HEK293T (cell line): ENCODE measurements around the gene DCST2.
"Not testable (repeated sequence)": the region's sequence is repeated elsewhere in the genome, so short reads cannot be mapped to it uniquely, and the experiment has no call there.

Source experiments
- CTCF ChIA-PET: fragments of 350-600 bp; formaldehyde crosslinking; extraction: SDS; loops from one replicate; lab custom pipeline; 2021; ENCODE audit warnings: antibody characterized with exemption, inconsistent platforms; lab: Yijun Ruan, JAX
- POLR2A ChIA-PET: fragments of 350-600 bp; formaldehyde crosslinking; extraction: SDS; loops from one replicate; lab custom pipeline; 2020; ENCODE audit warnings: antibody characterized with exemption, inconsistent platforms; lab: Yijun Ruan, JAX
- DNase-seq: peaks from one replicate; pipeline ENCODE4 v3.0.0; 2012; ENCODE audit warnings: mixed read lengths; ENCODE audit errors: extremely low spot score
- ARNT ChIP-seq: fragments of 450-650 bp; IDR thresholded peaks from 2 replicates; pipeline ENCODE4 v1.6.1; 2017; ENCODE audit warnings: mild to moderate bottlenecking
- BHLHE40 ChIP-seq: fragments of 450-650 bp; IDR thresholded peaks from 2 replicates; pipeline ENCODE4 v1.6.1; 2016; ENCODE audit warnings: mild to moderate bottlenecking, moderate library complexity, borderline replicate concordance
- CTBP1 ChIP-seq: fragments of 450-650 bp; IDR thresholded peaks from 2 replicates; pipeline ENCODE4 v1.6.1; 2016; ENCODE audit warnings: borderline replicate concordance
- ELF4 ChIP-seq: fragments of 450-650 bp; IDR thresholded peaks from 2 replicates; pipeline ENCODE4 v1.6.1; 2017; ENCODE audit warnings: antibody characterized with exemption
- FOXA1 ChIP-seq: fragments of 450-650 bp; IDR thresholded peaks from 2 replicates; pipeline ENCODE4 v1.6.1; 2016; ENCODE audit warnings: mild to moderate bottlenecking
- FOXK2 ChIP-seq: fragments of 450-650 bp; IDR thresholded peaks from 2 replicates; pipeline ENCODE4 v1.6.1; 2016; ENCODE audit warnings: mild to moderate bottlenecking
- FOXM1 ChIP-seq: fragments of 450-650 bp; IDR thresholded peaks from 2 replicates; pipeline ENCODE4 v1.6.1; 2017; ENCODE audit warnings: mild to moderate bottlenecking, borderline replicate concordance
- HDGF ChIP-seq: fragments of 450-650 bp; IDR thresholded peaks from 2 replicates; pipeline ENCODE4 v1.6.1; 2017; ENCODE audit warnings: antibody characterized with exemption, borderline replicate concordance
- L3MBTL2 ChIP-seq: fragments of 450-650 bp; conservative IDR thresholded peaks from 2 replicates; pipeline ENCODE4 v1.6.1; 2016; ENCODE audit warnings: mild to moderate bottlenecking
- LEF1 ChIP-seq: fragments of 450-650 bp; IDR thresholded peaks from 2 replicates; pipeline ENCODE4 v1.6.1; 2017; ENCODE audit warnings: mild to moderate bottlenecking, borderline replicate concordance
- NFRKB ChIP-seq: fragments of 450-650 bp; IDR thresholded peaks from 2 replicates; pipeline ENCODE4 v1.6.1; 2016; ENCODE audit warnings: mild to moderate bottlenecking, moderate library complexity
- SP1 ChIP-seq: fragments of 450-650 bp; IDR thresholded peaks from 2 replicates; pipeline ENCODE4 v1.6.1; 2017
- SUZ12 ChIP-seq: fragments of 450-650 bp; IDR thresholded peaks from 2 replicates; pipeline ENCODE4 v1.6.1; 2016; ENCODE audit warnings: mild to moderate bottlenecking
- TARDBP ChIP-seq: fragments of 450-650 bp; IDR thresholded peaks from 2 replicates; pipeline ENCODE4 v1.6.1; 2016
- ZNF384 ChIP-seq: fragments of 450-650 bp; IDR thresholded peaks from 2 replicates; pipeline ENCODE4 v1.6.1; 2016
- TF ChIP-seq, protein P1 (sequence below): fragments of 450-650 bp; IDR thresholded peaks from 2 replicates; pipeline ENCODE4 v1.6.1; 2016

DCST2 gene

DNA sequence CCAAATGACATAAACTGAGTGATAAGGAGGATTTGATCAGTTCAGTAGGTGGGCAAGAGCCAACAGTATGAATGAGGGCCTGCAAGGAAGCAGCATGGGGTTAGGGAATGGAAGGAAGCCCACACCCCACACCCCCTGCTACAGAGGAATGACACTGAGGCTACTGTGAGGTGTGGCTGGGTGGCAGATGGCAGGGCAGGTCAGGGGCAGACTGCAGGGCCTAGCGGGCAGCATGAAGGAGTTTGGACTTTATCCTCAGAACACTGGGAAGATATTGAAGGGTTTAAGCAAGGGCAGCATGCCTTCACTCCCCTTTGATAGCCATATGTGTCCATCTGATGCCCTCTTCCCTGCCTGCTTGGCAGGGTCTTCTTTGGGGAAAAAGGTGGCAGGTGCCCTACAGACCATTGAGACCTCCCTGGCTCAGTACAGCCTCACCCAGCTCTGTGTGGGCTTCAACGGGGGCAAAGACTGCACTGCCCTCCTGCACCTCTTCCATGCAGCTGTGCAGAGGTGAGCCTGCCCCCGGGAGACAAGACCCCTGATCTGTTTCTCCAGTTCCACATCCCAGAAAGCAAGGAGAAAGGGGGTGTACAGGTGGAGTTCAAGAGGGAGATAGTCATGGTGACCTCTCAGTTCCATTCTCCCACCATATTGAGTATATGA, 44.3 kb downstream of the DCST2 start:
- CTCF ChIA-PET = no interaction called here
- no peak for DNase-seq
- no peak for TF ChIP-seq BHLHE40
- no peak for TF ChIP-seq FOXA1
- no peak for TF ChIP-seq L3MBTL2
- TF ChIP-seq TARDBP = no peak
- TF ChIP-seq FOXK2 = no peak
- TF ChIP-seq, protein P1, sequence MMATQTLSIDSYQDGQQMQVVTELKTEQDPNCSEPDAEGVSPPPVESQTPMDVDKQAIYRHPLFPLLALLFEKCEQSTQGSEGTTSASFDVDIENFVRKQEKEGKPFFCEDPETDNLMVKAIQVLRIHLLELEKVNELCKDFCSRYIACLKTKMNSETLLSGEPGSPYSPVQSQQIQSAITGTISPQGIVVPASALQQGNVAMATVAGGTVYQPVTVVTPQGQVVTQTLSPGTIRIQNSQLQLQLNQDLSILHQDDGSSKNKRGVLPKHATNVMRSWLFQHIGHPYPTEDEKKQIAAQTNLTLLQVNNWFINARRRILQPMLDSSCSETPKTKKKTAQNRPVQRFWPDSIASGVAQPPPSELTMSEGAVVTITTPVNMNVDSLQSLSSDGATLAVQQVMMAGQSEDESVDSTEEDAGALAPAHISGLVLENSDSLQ = no peak
- no peak for TF ChIP-seq NFRKB
- TF ChIP-seq ELF4 = no peak
- TF ChIP-seq HDGF = no peak
- no peak for TF ChIP-seq CTBP1
- TF ChIP-seq ZNF384 = no peak
- TF ChIP-seq ARNT = no peak
- TF ChIP-seq LEF1 = no peak
- TF ChIP-seq SUZ12 = no peak
- TF ChIP-seq SP1 = no peak
- no peak for TF ChIP-seq FOXM1
- POLR2A ChIA-PET = interaction anchor here (0.9 kb wide), 1 partner anchor 18 kb away, joined by 3 read pairs; the partner anchor contains the start of gene SHC1

DNA sequence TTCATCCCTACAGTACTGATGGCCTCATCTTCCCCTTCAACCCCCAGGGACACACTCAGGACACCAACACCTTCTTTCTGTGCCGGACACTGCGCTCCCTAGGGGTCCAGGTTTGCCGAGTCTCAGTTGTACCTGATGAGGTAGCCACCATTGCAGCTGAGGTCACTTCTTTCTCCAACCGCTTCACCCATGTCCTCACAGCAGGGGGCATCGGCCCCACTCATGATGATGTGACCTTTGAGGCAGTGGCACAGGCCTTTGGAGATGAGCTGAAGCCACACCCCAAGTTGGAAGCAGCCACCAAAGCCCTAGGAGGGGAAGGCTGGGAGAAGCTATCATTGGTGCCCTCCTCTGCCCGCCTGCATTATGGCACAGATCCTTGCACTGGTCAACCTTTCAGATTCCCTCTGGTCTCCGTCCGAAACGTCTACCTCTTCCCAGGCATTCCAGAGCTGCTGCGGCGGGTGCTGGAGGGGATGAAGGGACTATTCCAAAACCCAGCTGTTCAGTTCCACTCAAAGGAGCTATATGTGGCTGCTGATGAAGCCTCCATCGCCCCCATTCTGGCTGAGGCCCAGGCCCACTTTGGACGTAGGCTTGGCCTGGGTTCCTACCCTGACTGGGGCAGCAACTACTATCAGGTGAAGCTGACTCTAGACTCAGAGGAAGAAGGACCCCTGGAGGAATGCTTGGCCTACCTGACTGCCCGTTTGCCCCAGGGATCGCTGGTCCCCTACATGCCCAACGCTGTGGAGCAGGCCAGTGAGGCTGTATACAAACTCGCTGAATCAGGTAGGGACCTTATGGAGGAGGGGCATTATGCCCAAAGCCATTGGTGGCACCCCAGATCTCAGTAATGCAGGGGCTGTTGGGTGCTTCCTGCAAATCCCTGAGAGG, 45.3 kb downstream of the DCST2 start:
- no peak for DNase-seq
- TF ChIP-seq ELF4 (no peak), TARDBP (no peak), FOXK2 (no peak), ZNF384 (no peak), CTBP1 (no peak), FOXM1 (no peak)
- ChIA-PET POLR2A (interaction anchor here (0.8 to 1.9 kb wide), 5 partner anchors 11 to 31 kb away, joined by 3 to 5 read pairs (median 3); partner anchors contain the start of gene SHC1), CTCF (interaction anchor here (1.2 kb wide), 1 partner anchor 73 kb away, joined by 3 read pairs; no protein-coding TSS in a partner anchor)

GRCh38 chr1:154987326-154987725, 46.3 kb downstream of the DCST2 start:
- POLR2A ChIA-PET = interaction anchor here (1.1 to 1.9 kb wide), 2 partner anchors 12 to 30 kb away, joined by 3 to 5 read pairs; no protein-coding TSS in a partner anchor
- CTCF ChIA-PET = no interaction called here
- TF ChIP-seq BHLHE40 = no peak
- TF ChIP-seq LEF1 = no peak
- no peak for DNase-seq

- CTCF ChIA-PET, POLR2A ChIA-PET, DNase-seq: not testable (repeated sequence)
Measured at GRCh38 chr1:154986736-154987135, 46.8 kb downstream of the DCST2 start.

GRCh38 chr1:154983776-154984466, 49.7 kb downstream of the DCST2 start:
- no peak for DNase-seq
- CTCF ChIA-PET = interaction anchor here (0.9 to 2.9 kb wide), 3 partner anchors 11 to 34 kb away, joined by 3 to 26 read pairs (median 7); partner anchors contain the start of gene LENEP
- TF ChIP-seq, protein P1 = no peak
- TF ChIP-seq BHLHE40 (no peak), FOXK2 (no peak), ARNT (no peak), SP1 (no peak), SUZ12 (no peak), ZNF384 (no peak), ELF4 (no peak), L3MBTL2 (no peak), HDGF (no peak), CTBP1 (no peak)
- POLR2A ChIA-PET = interaction anchor here (0.9 to 3.7 kb wide), 14 partner anchors 10 to 92 kb away, joined by 3 to 58 read pairs (median 5); partner anchors contain the start of genes ADAM15, CKS1B, LENEP and PBXIP1

DNA sequence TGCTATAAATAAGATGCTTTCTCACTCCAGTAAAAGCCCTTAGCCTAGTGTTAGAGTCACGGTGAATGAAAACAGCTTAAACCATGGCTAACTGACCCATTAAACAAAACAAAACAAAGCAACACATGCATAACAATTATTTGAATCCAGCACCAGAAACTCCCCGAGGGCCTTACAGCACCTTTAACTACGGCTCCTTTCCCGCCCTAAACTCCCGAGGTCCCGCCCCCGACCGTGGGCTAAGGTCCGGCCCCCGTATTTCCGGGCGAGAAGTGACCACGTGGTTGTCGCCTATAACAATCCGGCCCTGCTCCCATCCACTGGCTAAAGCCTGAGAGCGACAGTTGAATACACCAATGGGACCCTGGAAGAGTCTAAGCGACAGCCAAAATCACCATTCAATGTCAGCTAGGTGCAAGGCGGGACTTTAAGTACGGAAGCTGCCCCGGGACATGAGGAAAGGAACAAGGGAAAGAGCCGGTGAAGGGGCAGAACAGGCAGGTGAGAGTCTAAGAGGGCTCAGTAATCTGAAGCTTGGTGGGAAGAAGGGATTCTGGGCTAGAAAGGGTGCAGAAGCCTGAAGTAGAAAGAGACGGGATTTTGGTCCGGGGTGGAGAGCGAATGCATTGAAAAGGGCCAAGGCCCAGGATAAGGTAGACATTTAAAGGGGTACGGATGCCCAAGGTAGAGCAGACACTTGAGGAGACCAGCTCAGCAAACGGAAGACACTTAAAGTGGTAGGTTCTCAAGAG, 50.5 kb downstream of the DCST2 start, which contains the start of gene FLAD1:
Gene FLAD1 (plus strand): TSS at position 448 of the 752 bp plus-strand sequence. CDS start 351 bp downstream, outside the sequence.
- peak; percentile 99 for DNase-seq
- CTCF ChIA-PET = interaction anchor here (0.9 to 2.9 kb wide), 5 partner anchors 12 to 39 kb away, joined by 3 to 26 read pairs (median 7); partner anchors contain the start of gene LENEP
- POLR2A ChIA-PET = interaction anchor here (0.9 to 3.7 kb wide), 16 partner anchors 11 to 92 kb away, joined by 3 to 58 read pairs (median 4); partner anchors contain the start of genes ADAM15, CKS1B, LENEP and PBXIP1
- peak; percentile 98 for TF ChIP-seq L3MBTL2
- TF ChIP-seq SUZ12 = no peak
- peak; percentile 65; the same call in 1 of the 2 replicates for TF ChIP-seq FOXM1
- TF ChIP-seq NFRKB = no peak
- TF ChIP-seq BHLHE40 = no peak
- no peak for TF ChIP-seq SP1
- peak; percentile 98 for TF ChIP-seq ELF4
- TF ChIP-seq, protein P1 = peak; percentile 100
- no peak; the same call in 1 of the 2 replicates for TF ChIP-seq FOXK2
- TF ChIP-seq FOXA1 = no peak
- TF ChIP-seq ARNT = no peak
- TF ChIP-seq HDGF = no peak
